ENCODE measurements around the gene COQ10B.
"Not testable (repeated sequence)": the region's sequence is repeated elsewhere in the genome, so short reads cannot be mapped to it uniquely, and the experiment has no call there.

COQ10B gene
- 95.7 reads per million, percentile 82 among the genes with 10 or more reads in this experiment for total RNA-seq

DNA sequence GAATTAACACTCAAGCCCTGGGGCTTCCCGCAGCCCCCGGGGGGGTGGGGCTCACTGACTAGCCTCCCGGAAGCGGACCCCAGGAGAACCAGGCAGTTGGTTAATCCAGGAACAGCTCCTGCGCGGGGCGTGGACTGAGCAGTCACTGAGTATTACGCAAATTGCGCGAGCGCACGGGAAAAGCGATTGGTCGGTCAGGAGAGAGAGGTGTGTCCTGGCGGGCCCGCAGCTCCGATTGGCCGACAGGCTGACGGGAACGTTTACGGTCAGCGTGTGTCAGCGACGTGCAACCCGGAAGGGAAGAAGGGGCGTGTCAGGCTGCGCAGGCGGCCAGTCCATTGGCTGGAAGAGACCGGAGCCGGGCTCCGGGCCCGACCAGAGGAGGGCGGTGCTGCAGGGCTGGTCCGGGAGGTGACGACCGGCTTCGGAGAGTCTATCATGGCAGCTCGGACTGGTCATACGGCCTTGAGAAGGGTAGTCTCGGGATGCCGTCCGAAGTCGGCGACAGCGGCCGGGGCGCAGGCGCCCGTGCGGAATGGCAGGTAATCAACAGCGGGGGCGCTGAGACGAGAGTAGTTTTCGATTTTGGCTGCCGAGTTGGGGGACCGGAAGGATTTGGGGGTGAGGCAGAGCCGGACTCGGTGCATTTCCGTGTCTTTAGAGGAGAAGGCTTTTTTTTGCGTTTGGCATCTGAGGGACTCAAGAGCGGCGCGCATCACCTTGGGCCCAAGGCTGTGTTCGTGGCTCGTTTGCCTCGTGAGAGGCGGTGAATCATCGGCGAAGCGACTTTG lies at the start of gene COQ10B:
Gene COQ10B (plus strand): TSS at position 430 of the 791 bp plus-strand sequence. CDS start 9 bp downstream, at position 439.
- peak; percentile 98 for DNase-seq

DNA sequence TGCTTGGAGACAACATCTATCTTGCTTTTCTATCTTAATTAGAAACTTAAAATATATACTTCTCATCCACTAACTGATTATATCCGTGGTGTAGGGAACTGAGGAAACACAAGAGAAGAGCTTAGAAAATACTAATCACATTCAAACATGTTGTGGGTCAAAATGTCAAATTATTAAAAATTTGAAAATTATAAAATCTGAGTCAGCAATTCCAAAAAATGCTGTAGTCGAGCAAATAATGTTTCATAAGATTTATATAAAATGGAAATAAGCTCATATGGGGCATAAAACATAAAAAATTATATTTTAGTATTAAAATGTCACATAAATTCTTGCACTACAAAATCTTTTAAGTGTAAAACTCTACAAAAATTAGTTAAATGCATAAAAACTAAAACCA lies 47.8 kb upstream of the COQ10B start:
- no peak for DNase-seq

DNA sequence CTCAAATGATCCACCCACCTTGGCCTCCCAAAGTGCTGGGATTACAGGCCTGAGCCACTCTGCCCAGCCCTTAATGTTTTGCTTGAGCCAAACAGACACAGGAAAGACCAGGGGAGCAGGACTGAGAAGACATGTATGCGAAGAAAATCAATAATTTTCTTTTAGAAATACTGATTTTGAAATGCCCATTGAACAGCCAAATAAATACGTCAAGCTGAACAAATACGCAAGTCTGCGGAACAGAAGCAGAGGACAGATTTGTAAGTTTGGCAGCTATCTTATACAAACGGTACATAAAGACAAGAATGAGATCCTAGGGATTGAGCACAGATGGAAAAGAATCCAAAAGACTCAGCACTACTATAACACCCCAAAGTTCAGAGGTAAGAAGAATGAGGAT lies 39.3 kb upstream of the COQ10B start:
- no peak for DNase-seq

DNA sequence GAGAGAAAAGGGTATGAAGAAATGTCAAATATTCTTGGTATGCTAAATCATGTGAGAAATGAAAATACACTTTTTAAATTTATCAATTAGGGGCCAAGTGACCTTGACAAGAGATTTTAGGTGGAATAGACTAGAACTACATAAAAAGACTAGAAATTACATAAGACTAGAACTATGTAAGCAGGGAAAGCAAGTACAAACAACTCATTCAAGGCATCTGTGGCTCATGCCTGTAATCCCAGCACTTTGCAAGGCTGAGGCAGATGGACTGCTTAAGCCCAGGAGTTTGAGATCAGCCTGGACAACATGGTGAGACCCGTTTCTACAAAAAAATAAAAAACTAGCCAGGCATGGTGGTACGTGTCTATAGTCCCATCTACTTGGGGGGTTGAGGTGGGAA lies 38.8 kb upstream of the COQ10B start:
- DNase-seq = no peak

DNA sequence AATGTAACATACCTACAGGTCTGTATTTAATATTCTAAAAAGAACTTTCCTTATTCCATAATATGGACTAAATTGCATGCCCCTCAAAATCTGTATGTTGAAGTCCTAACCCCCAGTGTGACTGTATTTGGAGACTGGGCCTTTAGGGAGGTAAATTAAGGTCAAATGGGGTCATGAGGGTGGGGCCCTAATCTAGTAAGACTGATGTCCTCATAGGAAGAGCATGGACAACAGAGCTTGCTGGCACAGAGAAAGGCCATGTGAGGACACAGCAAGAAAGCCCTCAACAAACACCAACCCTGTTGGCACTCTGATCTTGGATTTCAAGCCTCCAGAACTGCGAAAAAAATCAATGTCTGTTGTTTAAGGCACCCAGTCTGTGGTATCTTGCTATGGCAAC lies 37.1 kb upstream of the COQ10B start:
- DNase-seq = no peak

DNA sequence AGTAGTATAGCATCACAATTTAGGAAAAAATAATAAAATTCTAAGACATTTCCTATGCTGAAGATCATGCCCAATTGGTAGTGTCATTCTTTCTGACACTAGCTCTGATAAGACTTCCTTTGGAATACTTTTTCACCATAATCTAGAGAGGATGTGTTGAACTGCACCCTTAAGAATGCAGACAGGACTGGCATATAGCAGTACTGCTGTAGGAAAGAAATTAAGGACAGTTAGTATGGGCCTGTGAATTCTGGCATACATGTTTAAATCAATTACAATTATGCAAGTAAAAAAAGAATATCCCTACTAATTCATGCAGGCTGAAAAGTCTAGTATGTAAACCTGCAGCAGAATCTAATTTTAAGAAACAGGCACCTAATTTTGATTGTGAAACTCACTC lies 33.9 kb upstream of the COQ10B start:
- no peak for DNase-seq

DNA sequence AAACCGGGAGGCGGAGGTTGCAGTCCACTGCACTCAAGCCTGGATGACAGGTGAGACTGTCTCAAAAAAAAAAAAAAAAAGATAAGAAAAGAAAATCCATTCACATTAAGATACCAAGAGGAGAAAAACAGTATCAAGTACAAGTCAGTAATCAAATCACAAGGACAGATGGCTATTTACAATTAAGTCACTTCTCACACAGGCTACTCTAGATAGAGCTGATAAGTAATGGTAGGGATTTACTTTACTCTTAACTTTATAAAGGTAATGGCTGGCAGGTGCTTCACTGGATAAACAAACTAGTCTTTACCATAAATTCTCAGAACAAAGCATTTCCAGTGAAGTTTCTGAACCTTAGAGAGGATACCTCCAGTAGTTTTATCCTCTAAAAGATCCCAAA lies 30.0 kb upstream of the COQ10B start:
- no peak for DNase-seq

DNA sequence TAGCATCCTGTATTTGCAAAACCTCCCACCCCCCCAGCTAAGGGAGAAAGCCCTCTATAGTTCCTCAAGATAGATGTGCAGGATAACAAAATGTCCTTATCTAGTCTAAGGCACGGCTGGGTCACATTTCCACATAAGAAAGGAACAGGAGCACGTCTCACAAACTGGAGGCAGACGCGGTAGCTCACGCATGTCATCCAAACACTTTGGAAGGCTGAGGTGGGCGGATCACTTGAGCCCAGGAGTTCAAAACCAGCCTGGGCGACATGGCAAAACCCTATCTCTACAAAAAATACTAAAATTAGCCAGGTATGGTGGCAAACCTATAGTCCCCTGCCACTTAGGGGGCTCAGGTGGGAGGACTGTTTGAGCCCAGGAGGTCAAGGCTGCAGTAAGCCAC lies 27.8 kb upstream of the COQ10B start:
- DNase-seq = no peak

DNA sequence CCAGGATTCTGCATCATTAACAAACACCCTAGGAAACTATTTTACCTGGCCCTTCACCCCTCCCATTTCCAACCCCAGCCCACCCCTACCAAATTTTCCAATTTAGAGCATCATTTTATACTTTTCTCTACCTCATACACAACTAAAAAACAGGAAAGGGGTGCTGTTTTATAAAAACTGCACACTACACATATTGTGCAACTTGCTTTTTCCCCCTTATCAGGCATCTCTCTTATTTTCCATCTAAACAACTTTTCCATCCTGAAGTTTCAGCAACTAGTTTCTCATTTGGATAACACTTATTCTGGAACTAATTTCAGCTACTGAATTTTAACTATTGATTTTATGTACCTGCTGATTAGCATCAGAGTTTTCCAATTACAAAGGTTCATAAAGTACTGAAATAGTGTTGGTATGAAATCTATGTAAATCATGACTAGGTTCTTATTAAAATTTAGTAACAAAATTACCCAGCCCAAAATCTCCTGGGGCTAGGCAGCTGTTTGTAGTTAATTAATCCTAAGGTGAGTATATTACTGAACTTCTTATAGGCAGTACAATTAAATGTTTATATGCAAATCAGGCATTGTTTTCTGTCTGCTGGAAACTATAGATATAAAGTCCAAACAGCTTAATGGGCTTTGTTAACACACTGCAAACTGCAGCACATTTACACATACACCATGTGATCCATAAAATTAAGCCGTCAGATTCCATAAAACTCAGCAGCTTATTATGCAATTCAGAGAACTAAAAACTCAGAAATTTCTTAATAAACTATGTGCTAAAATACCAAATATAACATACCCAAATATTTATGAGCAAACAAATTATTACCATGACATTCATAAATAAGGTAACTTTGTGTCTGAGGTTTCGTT lies 26.4 kb upstream of the COQ10B start:
- DNase-seq = no peak

DNA sequence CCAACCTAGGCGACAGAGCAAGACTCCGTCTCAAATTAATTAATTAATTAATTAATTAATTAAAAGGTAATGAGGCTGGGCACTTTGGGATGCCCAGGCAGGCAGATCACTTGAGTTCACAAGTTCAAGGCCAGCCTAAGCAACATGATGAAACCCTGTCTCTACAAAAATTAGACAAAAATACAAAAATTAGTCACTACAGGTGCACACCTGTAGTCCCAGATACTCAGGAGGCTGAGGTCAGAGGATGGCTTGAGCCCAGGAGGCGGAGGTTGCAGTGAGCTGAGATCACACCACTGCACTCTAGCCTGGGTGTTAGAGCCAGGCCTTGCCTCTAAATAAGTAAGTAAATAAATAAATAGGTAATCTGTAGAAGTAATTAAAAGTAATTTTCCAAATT lies 25.4 kb upstream of the COQ10B start:
- DNase-seq = no peak

DNA sequence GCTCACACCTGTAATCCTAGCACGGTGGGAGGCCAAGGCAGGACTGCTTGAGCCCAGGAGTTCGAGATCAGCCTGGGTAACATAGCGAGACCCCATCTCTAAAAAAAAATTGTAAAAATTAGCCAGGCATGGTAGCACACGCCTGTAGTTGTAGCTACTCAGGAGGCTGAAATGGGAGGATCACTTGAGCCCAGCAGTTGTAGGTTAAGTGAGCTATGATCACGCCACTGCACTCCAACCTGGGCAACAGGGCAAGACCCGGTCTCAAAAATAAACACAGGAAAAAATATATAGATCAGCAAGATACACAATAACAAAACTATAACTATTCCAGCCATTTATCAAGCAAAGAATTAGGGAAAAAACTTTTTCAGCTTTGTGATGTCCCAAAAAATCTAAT lies 21.5 kb upstream of the COQ10B start:
- DNase-seq = no peak

DNA sequence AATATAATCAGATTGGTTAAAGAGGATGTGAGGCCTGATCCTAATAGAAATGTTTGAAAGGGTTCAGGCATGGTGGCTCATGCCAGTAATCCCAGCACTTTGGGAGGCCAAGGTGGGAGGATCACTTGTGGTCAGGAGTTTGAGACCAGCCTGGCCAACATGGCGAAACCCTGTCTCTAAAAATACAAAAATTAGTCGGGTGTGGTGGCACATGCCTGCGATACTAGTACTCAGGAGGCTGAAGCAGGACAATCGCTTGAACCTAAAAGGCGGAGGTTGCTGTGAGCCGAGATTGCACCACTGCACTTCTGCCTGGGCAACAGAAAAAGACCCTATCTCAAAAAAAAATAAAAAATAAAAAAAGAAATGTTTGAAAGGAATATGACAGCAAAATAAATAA lies 20.8 kb upstream of the COQ10B start:
- not testable (repeated sequence) for DNase-seq

DNA sequence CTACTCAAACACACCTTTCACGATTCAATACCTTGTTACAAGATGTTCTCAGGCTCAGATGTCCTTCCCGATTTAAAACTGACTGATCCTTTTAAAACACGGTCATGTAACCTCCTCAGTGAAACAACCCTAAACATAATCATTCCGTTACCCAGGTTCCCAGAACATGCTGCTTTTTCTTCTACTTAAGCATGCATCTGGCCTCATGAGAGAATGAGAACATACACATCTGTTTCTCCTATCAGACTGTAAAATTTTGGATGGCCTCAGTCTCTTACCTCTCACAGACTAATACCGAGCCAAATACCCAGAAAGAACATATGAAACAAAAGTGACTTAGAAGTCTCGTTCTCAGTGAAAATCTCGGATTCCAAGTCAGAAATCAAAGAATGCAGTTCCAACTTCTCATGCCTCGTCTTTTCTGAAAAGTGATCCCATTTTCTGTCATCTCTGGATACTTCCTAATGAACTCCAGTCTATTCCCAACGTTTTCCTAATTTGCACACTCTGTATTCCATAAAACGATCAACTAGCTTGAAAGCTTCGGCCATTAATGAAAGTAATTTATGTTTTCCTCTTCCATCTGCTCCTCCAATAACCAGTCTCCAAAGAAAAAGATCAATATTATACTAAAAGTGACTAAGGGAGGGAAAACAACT lies 19.4 kb upstream of the COQ10B start:
- DNase-seq = no peak

DNA sequence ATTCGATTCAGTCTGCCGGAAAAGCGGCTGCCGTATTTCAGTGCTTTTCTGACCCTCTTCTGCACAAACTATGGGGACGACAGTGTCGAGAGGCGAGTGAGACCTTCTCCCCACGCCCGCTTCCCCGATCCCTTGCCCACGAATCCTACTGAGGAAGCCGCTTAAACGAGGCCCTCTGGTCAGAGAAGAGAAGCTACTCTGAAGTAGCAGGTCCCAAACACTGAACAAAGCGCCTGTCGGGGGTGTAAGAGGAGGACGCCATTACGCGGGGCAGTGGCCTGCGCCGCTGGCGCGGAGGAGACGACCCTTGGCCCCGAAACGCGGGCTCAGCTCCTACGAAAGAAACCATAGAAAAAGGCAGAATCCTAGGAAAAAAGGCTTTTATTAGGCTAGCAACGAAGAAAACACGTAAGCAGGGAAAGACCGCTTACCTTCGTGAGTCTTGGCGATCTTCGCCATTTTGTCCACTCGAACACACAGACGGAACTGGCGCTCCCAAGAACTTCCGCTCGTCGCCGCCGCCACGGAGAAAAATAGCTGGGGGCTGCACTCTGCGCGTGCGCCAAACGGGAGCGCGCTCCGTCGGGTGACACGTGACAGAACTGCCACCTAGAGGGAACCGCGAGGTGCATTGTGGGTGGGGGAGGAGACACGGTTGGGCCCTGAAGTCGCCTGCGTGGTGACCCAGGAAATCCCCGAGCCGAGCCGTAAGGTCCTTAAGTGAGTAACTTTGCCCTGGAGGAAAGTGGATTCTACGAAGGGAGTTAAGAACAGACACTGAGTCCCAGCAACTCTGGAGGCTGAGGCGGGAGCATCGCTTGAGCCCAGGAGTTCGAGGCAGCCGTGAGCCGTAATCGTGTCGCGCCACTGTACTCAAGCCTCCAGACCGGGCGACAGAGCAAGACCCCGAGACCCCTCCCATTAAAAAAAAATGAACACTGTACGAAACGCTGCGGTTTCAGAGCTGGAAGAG lies 18.5 kb upstream of the COQ10B start, which contains the start of gene SF3B1:
Gene SF3B1 (minus strand): TSS at position 488 of the 973 bp plus-strand sequence. CDS start 29 bp downstream, at position 459.
- DNase-seq = peak; percentile 99

DNA sequence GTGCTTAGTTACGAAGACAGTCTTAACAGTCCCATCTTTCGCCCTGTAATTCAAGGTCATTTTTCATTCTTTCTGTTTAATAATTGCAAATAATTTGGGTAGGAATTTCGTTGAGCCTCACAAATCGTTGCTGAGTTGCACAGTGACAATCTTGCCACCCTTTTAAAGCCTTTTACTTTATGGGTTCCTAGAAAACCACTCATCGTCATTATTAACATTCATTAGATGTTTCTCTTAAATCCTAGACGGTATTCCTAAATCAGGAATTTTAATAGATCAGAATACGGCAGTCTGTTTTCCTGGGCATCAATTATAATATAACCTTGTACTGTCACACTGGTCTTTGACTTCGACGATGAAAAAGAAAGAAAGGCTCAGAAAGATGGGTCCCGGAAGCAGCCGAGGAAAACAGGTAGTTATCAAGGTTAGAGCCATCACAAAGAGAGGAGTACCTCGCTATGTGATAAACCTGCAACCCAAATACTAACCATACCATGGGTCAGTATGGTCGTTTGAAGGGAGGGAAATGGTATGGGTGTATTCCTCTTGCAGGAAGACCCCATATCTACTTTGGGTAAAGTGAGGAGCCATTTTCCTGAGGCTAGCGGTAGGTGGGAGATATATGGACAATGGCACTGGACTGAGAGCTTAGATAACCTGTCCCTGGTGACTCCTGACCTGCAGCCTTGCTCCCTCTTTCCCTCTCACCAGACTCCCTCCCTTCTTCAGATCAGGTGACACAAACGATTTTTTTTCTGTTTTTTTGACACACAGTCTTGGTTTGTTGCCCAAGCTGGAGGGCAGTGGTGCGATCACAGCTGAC lies 17.5 kb upstream of the COQ10B start:
- DNase-seq = no peak

DNA sequence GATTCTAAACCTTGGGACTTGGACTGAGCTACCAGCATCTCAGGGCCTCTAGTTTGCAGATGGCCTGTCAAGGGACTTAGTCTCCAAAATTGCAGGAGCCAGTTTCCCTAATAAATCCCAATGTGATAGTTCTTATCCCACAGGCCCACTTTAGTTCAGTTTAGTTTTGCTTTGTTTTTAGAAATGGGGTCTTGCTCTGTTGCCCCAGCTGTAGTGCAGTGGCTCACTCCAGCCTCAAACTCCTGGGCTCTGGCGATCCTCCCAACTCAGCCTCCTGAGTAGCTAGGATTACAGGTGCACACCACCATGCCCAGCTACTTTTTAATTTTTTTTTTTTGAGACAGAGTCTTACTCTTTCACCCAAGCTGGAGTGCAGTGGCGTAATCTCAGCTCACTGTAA lies 16.0 kb upstream of the COQ10B start:
- no peak for DNase-seq

DNA sequence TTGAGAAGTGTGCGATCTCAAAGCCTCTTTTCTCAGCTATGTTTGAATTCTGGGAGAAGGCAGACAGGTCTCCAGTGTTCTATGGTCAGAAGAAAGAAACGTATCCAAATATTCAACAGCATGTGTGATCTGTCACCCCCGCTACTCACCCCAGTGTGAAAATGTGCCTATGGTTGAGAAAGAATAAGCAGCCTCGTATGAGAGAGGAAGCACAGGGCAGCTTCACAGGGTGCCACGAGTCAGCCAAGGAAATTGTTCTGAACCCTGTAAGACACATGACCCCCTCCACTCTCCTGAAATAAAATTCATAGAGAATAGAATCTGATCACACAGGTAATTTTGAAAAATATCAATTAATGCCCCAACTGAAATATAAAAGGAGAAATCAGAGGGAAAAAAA lies 10.5 kb upstream of the COQ10B start:
- DNase-seq = no peak

DNA sequence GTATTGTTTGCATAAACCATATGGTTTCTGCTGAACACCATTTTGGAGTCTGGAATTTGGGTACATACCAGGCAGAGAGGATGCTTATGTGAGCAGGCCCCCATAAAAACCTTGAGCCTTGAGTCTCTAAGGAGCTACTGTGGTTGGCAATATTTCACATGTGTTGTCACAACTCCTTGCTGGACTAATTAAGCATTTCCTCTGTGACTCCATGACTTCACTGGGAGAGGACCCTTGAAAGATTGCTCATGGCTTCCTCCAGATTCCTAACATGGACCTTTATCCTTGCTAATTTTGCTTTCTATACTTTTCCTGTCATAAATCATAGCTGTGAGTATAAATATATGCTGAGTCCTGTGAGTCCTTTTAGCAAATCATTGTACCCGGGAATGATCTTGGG lies 7.6 kb upstream of the COQ10B start:
- no peak for DNase-seq

DNA sequence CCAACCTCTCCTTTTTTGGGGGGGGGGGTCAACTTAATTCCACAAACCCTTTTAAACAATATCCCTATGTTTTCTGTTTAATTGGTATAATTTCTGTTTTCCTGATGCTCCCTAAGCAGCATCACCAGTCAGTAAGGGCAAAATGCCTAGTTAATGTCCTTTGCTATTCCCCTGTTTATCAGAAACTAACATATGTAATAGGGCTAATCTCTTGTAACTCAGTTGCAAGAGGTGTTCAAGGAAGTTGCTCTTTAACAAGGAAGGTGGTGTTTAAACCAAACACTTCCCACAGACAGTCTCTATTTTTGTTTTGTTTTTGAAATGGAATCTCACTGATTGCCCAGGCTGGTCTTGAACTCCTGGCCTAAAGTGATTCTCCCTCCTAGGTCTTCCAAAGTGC lies 6.5 kb upstream of the COQ10B start:
- no peak for DNase-seq

DNA sequence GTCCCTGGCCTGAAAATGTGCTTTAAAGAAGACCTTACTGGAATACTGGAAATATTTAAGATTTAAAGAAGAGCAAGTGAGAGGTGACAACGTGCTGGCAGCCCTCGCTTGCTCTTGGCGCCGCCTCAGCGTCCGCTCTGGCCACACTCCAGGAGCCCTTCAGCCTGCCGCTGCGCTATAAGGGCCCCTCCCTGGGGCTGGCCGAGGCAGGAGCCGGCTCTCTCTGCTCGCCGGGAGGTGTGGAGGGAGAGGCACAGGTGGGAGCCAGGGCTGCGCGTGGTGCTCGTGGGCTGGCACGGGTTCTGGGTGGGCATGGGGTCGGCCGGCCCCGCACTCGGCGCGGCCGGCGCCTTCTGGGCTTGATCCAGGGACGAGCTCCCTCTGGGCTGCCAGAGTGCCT lies 2.9 kb upstream of the COQ10B start:
- no peak for DNase-seq

DNA sequence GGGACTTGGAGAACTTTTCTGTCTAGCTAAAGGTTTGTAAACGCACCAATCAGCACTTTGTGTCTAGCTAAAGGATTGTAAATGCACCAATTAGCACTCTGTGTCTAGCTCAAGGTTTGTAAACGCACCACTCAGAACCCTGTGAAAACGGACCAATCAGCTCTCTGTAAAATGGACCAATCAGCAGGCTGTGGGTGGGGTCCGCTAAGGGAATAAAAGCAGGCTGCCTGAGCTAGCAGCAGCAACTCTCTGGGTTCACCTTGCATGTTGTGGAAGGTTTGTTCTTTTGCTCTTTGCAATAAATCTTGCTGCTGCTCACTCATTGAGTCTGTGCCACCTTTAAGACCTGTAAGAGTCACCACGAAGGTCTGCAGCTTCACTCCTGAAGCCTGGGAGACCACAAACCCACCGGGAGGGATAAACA lies 2.4 kb upstream of the COQ10B start:
- DNase-seq = not testable (repeated sequence)
